ENCODE data around the gene PEX26. TPM values are rescaled to one million over a fixed set of nuclear protein-coding genes. Genes with fewer than 3 reads are reported as not detected.
"Not testable (repeated sequence)": the region's sequence is repeated elsewhere in the genome, so short reads cannot be mapped to it uniquely, and the experiment has no call there.

PEX26 gene
- total RNA-seq, 1 donor from 2014 or later: 5.2 TPM

DNA sequence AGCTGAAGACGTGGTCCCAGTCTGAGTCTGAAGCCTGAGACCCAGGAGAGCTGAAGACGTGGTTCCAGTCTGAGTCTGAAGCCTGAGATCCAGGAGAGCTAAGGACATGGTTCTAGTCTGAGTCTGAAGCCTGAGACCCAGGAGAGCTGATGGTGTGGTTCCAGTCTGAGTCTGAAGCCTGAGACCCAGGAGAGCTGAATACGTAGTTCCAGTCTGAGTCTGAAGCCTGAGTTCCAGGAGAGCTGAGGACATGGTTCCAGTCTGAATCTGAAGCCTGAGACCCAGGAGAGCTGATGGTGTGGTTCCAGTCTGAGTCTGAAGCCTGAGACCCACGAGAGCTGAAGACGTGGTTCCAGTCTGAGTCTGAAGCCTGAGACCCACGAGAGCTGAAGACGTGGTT is 28.2 kb downstream of the PEX26 start:
- H3K4me1 ChIP-seq (ENCODE audit: control insufficient read depth in 3 of 3, insufficient read depth in 3 of 3, low read length in 3 of 3): peaks cover 8 to 22% (median 17%) of the 10 kb centered on the region in 3 donors
- not testable (repeated sequence) for H3K4me3 ChIP-seq (ENCODE audit: low read length in 3 of 3); H3K27ac ChIP-seq (ENCODE audit: low read depth, low read length); H3K9me3 ChIP-seq (ENCODE audit: control insufficient read depth in 3 of 3, low read length in 3 of 3); H3K9ac ChIP-seq (ENCODE audit: low read depth in 1 of 3, low read length in 3 of 3); H3K27me3 ChIP-seq (ENCODE audit: control insufficient read depth in 3 of 3, insufficient read depth in 3 of 3, low read length in 3 of 3); H3K36me3 ChIP-seq (ENCODE audit: control insufficient read depth in 3 of 3, insufficient read depth in 3 of 3, low read length in 3 of 3)

GRCh38 chr22:18106550-18107341 is 29.0 kb downstream of the PEX26 start:
- H3K4me1 ChIP-seq (ENCODE audit: control insufficient read depth in 3 of 3, insufficient read depth in 3 of 3, low read length in 3 of 3): peaks cover 8 to 18% (median 12%) of the 10 kb centered on the region in 3 donors
- H3K4me3 ChIP-seq (ENCODE audit: low read length in 3 of 3); H3K27ac ChIP-seq (ENCODE audit: low read depth, low read length); H3K36me3 ChIP-seq (ENCODE audit: control insufficient read depth in 3 of 3, insufficient read depth in 3 of 3, low read length in 3 of 3); H3K9me3 ChIP-seq (ENCODE audit: control insufficient read depth in 3 of 3, low read length in 3 of 3); H3K9ac ChIP-seq (ENCODE audit: low read depth in 1 of 3, low read length in 3 of 3); H3K27me3 ChIP-seq (ENCODE audit: control insufficient read depth in 3 of 3, insufficient read depth in 3 of 3, low read length in 3 of 3): not testable (repeated sequence)

- no peak overlapping the region for H3K27ac ChIP-seq (ENCODE audit: low read depth, low read length)
- peaks cover 17 to 18% (median 17%) of the 10 kb centered on the region in 3 donors for H3K4me1 ChIP-seq (ENCODE audit: control insufficient read depth in 3 of 3, insufficient read depth in 3 of 3, low read length in 3 of 3)
- peaks cover 0 to 5% (median 0%) of the 10 kb centered on the region in 3 donors for H3K36me3 ChIP-seq (ENCODE audit: control insufficient read depth in 3 of 3, insufficient read depth in 3 of 3, low read length in 3 of 3)
- H3K4me3 ChIP-seq (ENCODE audit: low read length in 3 of 3): no peak overlapping the region
- H3K9me3 ChIP-seq (ENCODE audit: control insufficient read depth in 3 of 3, low read length in 3 of 3): no peaks in the 10 kb centered on the region
- no peaks in the 10 kb centered on the region for H3K27me3 ChIP-seq (ENCODE audit: control insufficient read depth in 3 of 3, insufficient read depth in 3 of 3, low read length in 3 of 3)
- no peak overlapping the region for H3K9ac ChIP-seq (ENCODE audit: low read depth in 1 of 3, low read length in 3 of 3)
Observed at GRCh38 chr22:18108187-18108586, 30.4 kb downstream of the PEX26 start.

DNA sequence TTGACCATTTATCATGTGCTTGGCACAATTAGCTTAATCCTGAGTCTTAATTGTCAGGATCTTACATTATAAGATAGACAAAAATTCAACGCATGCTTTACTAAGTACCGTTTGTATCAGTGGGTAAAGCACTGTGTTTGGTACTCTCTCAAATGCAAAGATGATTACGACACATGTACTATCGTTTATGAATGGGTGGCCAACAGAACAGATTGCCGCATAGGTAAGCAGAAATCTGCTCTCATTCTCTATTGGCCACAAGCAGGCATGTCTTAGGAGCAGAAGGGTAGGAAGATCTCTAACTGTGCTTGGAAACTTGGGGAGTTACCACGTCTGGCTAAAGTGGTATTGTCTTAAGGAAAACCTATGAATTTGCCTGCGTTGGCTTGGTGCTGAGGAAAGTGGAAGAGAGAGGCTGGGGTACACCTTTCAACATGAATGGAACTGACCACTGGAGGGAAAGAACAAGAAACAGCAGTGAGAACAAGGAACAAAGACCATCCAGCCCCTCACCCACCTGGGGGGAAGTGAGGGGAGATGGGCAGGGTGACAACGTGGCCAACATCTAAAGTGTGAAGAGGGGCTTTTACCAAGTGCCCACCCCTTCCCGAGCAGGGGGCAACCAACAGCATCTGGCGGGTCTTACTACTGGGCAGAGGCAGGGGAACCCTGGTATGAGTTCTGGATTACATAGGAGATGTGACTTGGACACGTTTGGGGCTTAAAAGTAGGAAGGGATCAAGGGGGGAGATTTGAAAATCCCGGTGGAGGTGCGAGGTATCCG is 31.8 kb downstream of the PEX26 start:
- H3K27me3 ChIP-seq (ENCODE audit: control insufficient read depth in 3 of 3, insufficient read depth in 3 of 3, low read length in 3 of 3): no peaks in the 10 kb centered on the region
- H3K9me3 ChIP-seq (ENCODE audit: control insufficient read depth in 3 of 3, low read length in 3 of 3): no peaks in the 10 kb centered on the region
- H3K9ac ChIP-seq (ENCODE audit: low read depth in 1 of 3, low read length in 3 of 3): peak overlapping the region; percentile 76 to 99 (median 94)
- H3K36me3 ChIP-seq (ENCODE audit: control insufficient read depth in 3 of 3, insufficient read depth in 3 of 3, low read length in 3 of 3): peaks cover 0 to 5% (median 0%) of the 10 kb centered on the region in 3 donors
- peaks cover 28 to 31% (median 31%) of the 10 kb centered on the region in 3 donors for H3K4me1 ChIP-seq (ENCODE audit: control insufficient read depth in 3 of 3, insufficient read depth in 3 of 3, low read length in 3 of 3)
- H3K4me3 ChIP-seq (ENCODE audit: low read length in 3 of 3): peak overlapping the region; percentile 63 to 89 (median 81)
- H3K27ac ChIP-seq (ENCODE audit: low read depth, low read length): peak overlapping the region; percentile 99

DNA sequence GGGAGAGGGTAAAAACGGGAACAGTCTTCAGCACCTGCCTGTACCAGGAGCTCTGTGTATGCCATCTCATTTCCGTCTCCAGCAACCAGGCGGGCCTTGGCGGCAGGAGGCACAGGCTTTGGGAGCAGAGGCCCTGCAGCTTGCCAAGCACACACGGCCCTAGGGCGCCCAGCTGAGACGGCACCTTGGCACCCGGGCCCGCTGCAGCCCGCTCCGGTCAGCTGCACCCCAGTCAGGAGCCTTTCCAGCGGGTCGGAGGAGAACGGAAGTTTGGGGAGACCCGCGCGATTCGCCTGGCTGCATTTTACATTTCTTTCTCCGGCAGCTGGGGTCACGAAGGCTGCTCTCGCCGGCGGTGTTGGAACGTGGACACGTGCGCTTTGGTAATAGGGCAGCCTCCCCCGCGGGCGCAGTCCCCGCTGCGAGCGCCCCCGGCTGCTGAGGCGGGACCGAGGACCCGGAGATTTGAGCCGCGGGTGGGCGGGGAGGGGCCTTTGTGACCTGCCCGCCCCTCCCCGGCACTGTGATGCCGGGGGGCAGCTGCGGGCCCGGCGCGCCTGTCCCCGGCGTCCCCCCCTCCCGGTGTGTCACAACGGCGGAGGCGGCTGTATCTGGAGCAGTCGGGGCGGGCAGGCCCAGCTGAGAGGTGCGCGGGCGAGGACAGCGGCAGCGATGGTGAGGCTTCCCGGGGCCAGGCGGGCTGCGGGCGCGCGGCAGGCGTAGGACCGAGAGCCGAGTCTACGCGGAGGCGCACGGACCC is 32.6 kb downstream of the PEX26 start, which contains the start of gene TUBA8:
TUBA8 (plus strand) TSS at position 616 of the 760 bp plus-strand sequence; CDS start at position 673, 57 bp downstream.
- Histone ChIP-seq H3K27ac (ENCODE audit: low read depth, low read length) (peak within 1 kb of the TSS; percentile 99), H3K4me1 (ENCODE audit: control insufficient read depth in 3 of 3, insufficient read depth in 3 of 3, low read length in 3 of 3) (peaks cover 34 to 39% (median 39%) of the 10 kb centered on the region in 3 donors), H3K9ac (ENCODE audit: low read depth in 1 of 3, low read length in 3 of 3) (peak within 1 kb of the TSS; percentile 94 to 99 (median 98)), H3K27me3 (ENCODE audit: control insufficient read depth in 3 of 3, insufficient read depth in 3 of 3, low read length in 3 of 3) (no peaks in the 10 kb centered on the region), H3K4me3 (ENCODE audit: low read length in 3 of 3) (peak within 1 kb of the TSS; percentile 81 to 89 (median 81)), H3K9me3 (ENCODE audit: control insufficient read depth in 3 of 3, low read length in 3 of 3) (no peaks in the 10 kb centered on the region), H3K36me3 (ENCODE audit: control insufficient read depth in 3 of 3, insufficient read depth in 3 of 3, low read length in 3 of 3) (peaks cover 0 to 7% (median 0%) of the 10 kb centered on the region in 3 donors)

DNA sequence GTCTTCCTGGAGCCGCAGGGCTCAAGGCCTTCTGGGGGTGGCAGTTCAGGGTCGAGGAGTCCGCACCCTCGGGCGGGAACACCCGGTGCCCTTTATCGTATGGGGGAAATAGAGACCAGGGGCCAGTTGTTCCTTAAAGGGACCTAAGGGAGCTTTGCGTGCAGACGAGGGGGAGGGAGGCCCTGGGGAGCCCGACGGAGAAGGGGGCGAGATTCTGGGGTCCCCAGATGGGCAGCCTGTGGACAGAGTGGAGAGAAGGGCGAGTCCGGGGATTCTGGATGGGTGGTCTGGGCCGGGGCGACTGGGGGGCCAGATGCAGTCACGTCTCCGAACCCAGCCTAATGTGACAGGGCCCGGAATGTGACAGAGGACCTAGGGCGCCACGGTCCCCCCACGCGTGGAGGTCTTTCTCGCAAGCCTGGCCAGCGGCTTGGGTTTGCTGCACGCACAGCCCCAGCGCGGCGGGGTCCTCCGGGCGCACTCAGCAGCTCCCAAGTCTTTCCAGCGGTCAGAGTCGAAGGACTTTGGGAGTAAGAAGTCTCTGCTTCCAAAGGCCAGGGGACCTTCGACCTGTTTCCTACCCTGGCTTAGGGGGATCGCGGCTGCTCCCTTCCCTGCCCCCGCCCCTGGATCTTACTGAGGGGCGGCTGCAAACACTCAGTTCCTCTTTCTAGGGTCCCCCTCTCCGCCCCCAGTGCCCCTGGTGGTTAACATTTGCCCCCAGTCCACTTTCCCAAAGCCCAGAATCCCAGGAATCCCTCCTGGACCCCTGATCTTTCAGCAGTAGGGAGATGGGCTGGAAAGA is 33.4 kb downstream of the PEX26 start:
- H3K27me3 ChIP-seq (ENCODE audit: control insufficient read depth in 3 of 3, insufficient read depth in 3 of 3, low read length in 3 of 3): no peaks in the 10 kb centered on the region
- peak overlapping the region; percentile 81 to 89 (median 81) for H3K4me3 ChIP-seq (ENCODE audit: low read length in 3 of 3)
- peak overlapping the region; percentile 99 for H3K27ac ChIP-seq (ENCODE audit: low read depth, low read length)
- no peaks in the 10 kb centered on the region for H3K9me3 ChIP-seq (ENCODE audit: control insufficient read depth in 3 of 3, low read length in 3 of 3)
- H3K4me1 ChIP-seq (ENCODE audit: control insufficient read depth in 3 of 3, insufficient read depth in 3 of 3, low read length in 3 of 3): peaks cover 40 to 46% (median 46%) of the 10 kb centered on the region in 3 donors
- peaks cover 0 to 7% (median 0%) of the 10 kb centered on the region in 3 donors for H3K36me3 ChIP-seq (ENCODE audit: control insufficient read depth in 3 of 3, insufficient read depth in 3 of 3, low read length in 3 of 3)
- peak overlapping the region; percentile 94 to 99 (median 98) for H3K9ac ChIP-seq (ENCODE audit: low read depth in 1 of 3, low read length in 3 of 3)

GRCh38 chr22:18111759-18112330 is 34.1 kb downstream of the PEX26 start:
- Histone ChIP-seq H3K36me3 (ENCODE audit: control insufficient read depth in 3 of 3, insufficient read depth in 3 of 3, low read length in 3 of 3) (peaks cover 0 to 7% (median 0%) of the 10 kb centered on the region in 3 donors), H3K4me3 (ENCODE audit: low read length in 3 of 3) (peak overlapping the region; percentile 81 to 89 (median 81)), H3K9me3 (ENCODE audit: control insufficient read depth in 3 of 3, low read length in 3 of 3) (no peaks in the 10 kb centered on the region), H3K27me3 (ENCODE audit: control insufficient read depth in 3 of 3, insufficient read depth in 3 of 3, low read length in 3 of 3) (no peaks in the 10 kb centered on the region), H3K9ac (ENCODE audit: low read depth in 1 of 3, low read length in 3 of 3) (peak overlapping the region; percentile 94 to 99 (median 98)), H3K4me1 (ENCODE audit: control insufficient read depth in 3 of 3, insufficient read depth in 3 of 3, low read length in 3 of 3) (peaks cover 47 to 53% (median 51%) of the 10 kb centered on the region in 3 donors), H3K27ac (ENCODE audit: low read depth, low read length) (peak overlapping the region; percentile 99)

- Histone ChIP-seq H3K9me3 (ENCODE audit: control insufficient read depth in 3 of 3, low read length in 3 of 3) (no peaks in the 10 kb centered on the region), H3K27me3 (ENCODE audit: control insufficient read depth in 3 of 3, insufficient read depth in 3 of 3, low read length in 3 of 3) (no peaks in the 10 kb centered on the region), H3K27ac (ENCODE audit: low read depth, low read length) (peak overlapping the region; percentile 99), H3K4me1 (ENCODE audit: control insufficient read depth in 3 of 3, insufficient read depth in 3 of 3, low read length in 3 of 3) (peaks cover 52 to 59% (median 57%) of the 10 kb centered on the region in 3 donors), H3K9ac (ENCODE audit: low read depth in 1 of 3, low read length in 3 of 3) (peak overlapping the region; percentile 49 to 99 (median 94)), H3K4me3 (ENCODE audit: low read length in 3 of 3) (peak overlapping the region; percentile 81 to 89 (median 81)), H3K36me3 (ENCODE audit: control insufficient read depth in 3 of 3, insufficient read depth in 3 of 3, low read length in 3 of 3) (peaks cover 0 to 7% (median 0%) of the 10 kb centered on the region in 3 donors)
Observed at GRCh38 chr22:18112440-18112839, 34.6 kb downstream of the PEX26 start.
